Amygdala (tissue), 56 donors: ENCODE measurements around the gene BTBD18.
A peak's percentile ranks its signal among the peaks of the same experiment; 100 is the strongest.

Experiments
- DNase-seq, 56 donors: peaks; one replicate each; lab custom pipeline; 2025; lab: John Stamatoyannopoulos, UW

Gene BTBD18

GRCh38 chr11:57751676-57752253, at the start of gene BTBD18:
Gene BTBD18, minus strand, starts transcription at chr11:57751819. Its CDS starts 631 bp downstream, at chr11:57751188.
- peak in 2 of 56 donors; percentile 11 to 26 for DNase-seq

GRCh38 chr11:57801183-57801485, 49.5 kb upstream of the BTBD18 start:
- no peak for DNase-seq

- DNase-seq = peak in 6 of 56 donors; percentile 6 to 55 (median 18)
Observed at GRCh38 chr11:57800444-57801182, 49.0 kb upstream of the BTBD18 start.

GRCh38 chr11:57798905-57799559, 47.4 kb upstream of the BTBD18 start:
- peak in 3 of 56 donors; percentile 8 to 10 (median 8) for DNase-seq

GRCh38 chr11:57793351-57794115, 41.9 kb upstream of the BTBD18 start:
- no peak for DNase-seq

- DNase-seq = no peak
Observed at GRCh38 chr11:57792870-57793269, 41.3 kb upstream of the BTBD18 start.

GRCh38 chr11:57792060-57792541, 40.5 kb upstream of the BTBD18 start:
- DNase-seq = peak in 25 of 56 donors; percentile 6 to 69 (median 23)

- DNase-seq = no peak
Observed at GRCh38 chr11:57791321-57792059, 39.9 kb upstream of the BTBD18 start.

GRCh38 chr11:57788703-57789088, 37.1 kb upstream of the BTBD18 start:
- no peak for DNase-seq

- peak in 15 of 56 donors; percentile 11 to 46 (median 17) for DNase-seq
Observed at GRCh38 chr11:57787920-57788702, 36.5 kb upstream of the BTBD18 start.

GRCh38 chr11:57787006-57787604, 35.5 kb upstream of the BTBD18 start:
- no peak for DNase-seq

GRCh38 chr11:57786436-57786835, 34.8 kb upstream of the BTBD18 start:
- no peak for DNase-seq

- DNase-seq = no peak
Observed at GRCh38 chr11:57785072-57785471, 33.5 kb upstream of the BTBD18 start.

GRCh38 chr11:57781529-57781943, 29.9 kb upstream of the BTBD18 start:
- DNase-seq = no peak

- DNase-seq = peak in 31 of 56 donors; percentile 6 to 70 (median 28)
Observed at GRCh38 chr11:57779276-57779675, 27.7 kb upstream of the BTBD18 start.

- DNase-seq = peak in 54 of 56 donors; percentile 22 to 87 (median 62)
Observed at GRCh38 chr11:57778318-57779037, 26.9 kb upstream of the BTBD18 start.

GRCh38 chr11:57777969-57778317, 26.3 kb upstream of the BTBD18 start:
- no peak for DNase-seq

GRCh38 chr11:57776577-57777210, 25.1 kb upstream of the BTBD18 start:
- DNase-seq = no peak
